Duodenal mucosa (tissue), 2 donors: ENCODE data around the gene TRIM25.

Experiments used
- H3K27ac ChIP-seq: one replicate; pipeline ENCODE4 v1.7.0; 2013; ENCODE audit warnings: low read depth, low read length
- H3K27me3 ChIP-seq, 2 donors: one replicate each; pipeline ENCODE4 v1.7.0; 2013; ENCODE audit warnings: low read length in 2 of 2, control low read depth in 1 of 2; ENCODE audit not compliant: insufficient read depth in 2 of 2, control insufficient read depth in 1 of 2
- H3K36me3 ChIP-seq, 2 donors: one replicate each; pipeline ENCODE4 v1.7.0; 2013; ENCODE audit warnings: low read length in 2 of 2, control low read depth in 1 of 2; ENCODE audit not compliant: insufficient read depth in 2 of 2, control insufficient read depth in 1 of 2
- H3K4me1 ChIP-seq, 2 donors: one replicate each; pipeline ENCODE4 v1.7.0; 2013; ENCODE audit warnings: low read length in 2 of 2, control low read depth in 1 of 2; ENCODE audit not compliant: insufficient read depth in 2 of 2, control insufficient read depth in 1 of 2
- H3K4me3 ChIP-seq, 2 donors: one replicate each; pipeline ENCODE4 v1.7.0; 2013; ENCODE audit warnings: low read length in 2 of 2, low read depth in 1 of 2
- H3K9ac ChIP-seq, 2 donors: one replicate each; pipeline ENCODE4 v1.7.0; 2013; ENCODE audit warnings: low read length in 2 of 2, low read depth in 1 of 2
- H3K9me3 ChIP-seq, 2 donors: one replicate each; pipeline ENCODE4 v1.7.0; 2013; ENCODE audit warnings: low read length in 2 of 2, control low read depth in 1 of 2; ENCODE audit not compliant: control insufficient read depth in 1 of 2

TRIM25 gene

DNA sequence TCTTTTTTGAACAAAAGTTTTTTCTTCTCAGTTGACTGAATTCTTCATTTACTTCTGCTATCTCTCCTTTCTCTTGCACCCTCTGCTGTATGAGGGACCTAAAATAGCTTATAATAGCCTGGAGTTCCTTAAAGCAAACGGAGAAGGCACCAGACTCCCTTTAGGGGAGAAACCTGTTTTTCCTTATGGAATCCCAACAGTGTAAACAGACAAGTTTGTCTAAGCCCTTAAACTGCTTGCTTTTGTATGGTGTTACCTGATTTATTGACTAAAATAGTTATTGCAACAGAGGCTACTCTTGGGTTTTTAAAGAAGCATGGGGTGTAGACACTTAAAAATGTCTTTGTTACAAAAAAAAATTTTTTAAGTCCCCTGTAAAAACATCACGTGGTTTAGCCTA, 12.9 kb upstream of the TRIM25 start:
- Histone ChIP-seq H3K4me3 (no peak overlapping the region), H3K36me3 (no peaks in the 10 kb centered on the region), H3K9me3 (peaks cover 0 to 3% of the 10 kb centered on the region in 2 donors), H3K27me3 (no peaks in the 10 kb centered on the region), H3K27ac (no peak overlapping the region), H3K9ac (no peak overlapping the region), H3K4me1 (no peaks in the 10 kb centered on the region)

- no peak overlapping the region for H3K4me3 ChIP-seq
- H3K4me1 ChIP-seq = no peaks in the 10 kb centered on the region
Measured at GRCh38 chr17:56926270-56926669, 12.4 kb upstream of the TRIM25 start.

DNA sequence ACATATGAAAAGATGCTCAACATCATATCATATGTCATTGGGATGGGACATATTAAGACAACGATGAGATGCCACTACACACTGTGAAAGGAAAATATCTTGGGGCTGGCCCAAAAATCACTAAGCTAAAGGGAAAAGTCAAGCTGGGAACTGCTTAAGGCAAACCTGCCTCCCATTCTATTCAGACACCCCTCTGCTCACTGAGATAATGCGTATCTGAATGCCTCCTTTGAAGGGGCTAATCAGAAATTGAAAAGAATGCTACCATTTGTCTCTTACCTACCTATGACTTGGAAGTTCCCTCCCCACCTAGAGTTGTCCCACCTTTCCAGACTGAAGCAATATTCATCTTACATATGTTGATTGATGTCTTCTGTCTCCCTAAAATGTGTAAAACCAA, 11.2 kb upstream of the TRIM25 start:
- Histone ChIP-seq H3K9me3 (no peaks in the 10 kb centered on the region), H3K27ac (no peak overlapping the region), H3K4me1 (no peaks in the 10 kb centered on the region), H3K36me3 (no peaks in the 10 kb centered on the region), H3K9ac (no peak overlapping the region), H3K27me3 (no peaks in the 10 kb centered on the region), H3K4me3 (no peak overlapping the region)

More at GRCh38 chr17:56926270-56926669, 12.4 kb upstream of the TRIM25 start:
- Histone ChIP-seq H3K9me3 (peaks cover 0 to 3% of the 10 kb centered on the region in 2 donors), H3K27ac (no peak overlapping the region), H3K9ac (no peak overlapping the region), H3K36me3 (no peaks in the 10 kb centered on the region), H3K27me3 (no peaks in the 10 kb centered on the region)

DNA sequence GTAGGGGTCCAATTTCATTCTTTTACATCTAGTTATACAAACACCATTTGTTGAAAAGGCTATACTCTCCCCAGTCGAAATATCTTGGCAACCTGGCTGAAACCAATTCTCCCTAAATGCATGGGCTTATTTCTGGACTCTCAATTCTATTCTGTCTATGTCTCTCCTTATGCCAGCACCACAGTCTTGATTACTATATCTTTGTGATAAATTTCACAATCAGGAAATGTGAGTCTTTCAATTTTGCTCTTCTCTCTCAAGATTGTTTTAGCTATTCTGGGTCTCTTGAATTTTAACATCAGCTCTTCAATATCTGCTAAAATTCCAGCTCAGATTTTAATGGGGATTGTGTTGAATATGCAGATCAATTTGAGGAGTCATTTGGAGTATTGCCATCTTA, 5.9 kb upstream of the TRIM25 start:
- H3K9me3 ChIP-seq = no peaks in the 10 kb centered on the region
- no peaks in the 10 kb centered on the region for H3K36me3 ChIP-seq
- no peak overlapping the region for H3K9ac ChIP-seq
- no peaks in the 10 kb centered on the region for H3K27me3 ChIP-seq
- no peak overlapping the region for H3K4me3 ChIP-seq
- H3K4me1 ChIP-seq = peaks cover 22 to 23% of the 10 kb centered on the region in 2 donors
- H3K27ac ChIP-seq = no peak overlapping the region

DNA sequence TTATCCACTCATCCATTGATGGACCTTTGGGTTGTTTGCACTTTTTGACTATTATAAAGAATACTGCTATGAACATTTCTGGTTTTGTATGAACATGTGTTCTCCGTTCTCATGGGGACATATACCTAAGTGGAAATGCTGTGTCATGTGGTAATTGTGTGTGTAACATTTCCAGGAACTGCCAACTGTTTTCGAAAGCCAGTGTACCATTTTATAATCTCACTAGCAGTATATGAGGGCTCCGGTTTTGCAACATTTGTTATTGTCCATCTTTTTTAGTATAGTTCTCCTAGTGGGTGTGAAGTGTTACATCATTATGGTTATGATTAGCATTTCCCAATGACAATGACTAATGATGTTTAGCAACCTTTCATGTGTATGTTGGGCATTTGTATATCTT, 5.1 kb upstream of the TRIM25 start:
- Histone ChIP-seq H3K36me3 (no peaks in the 10 kb centered on the region), H3K9ac (no peak overlapping the region), H3K27me3 (no peaks in the 10 kb centered on the region), H3K27ac (no peak overlapping the region), H3K4me3 (no peak overlapping the region), H3K4me1 (peaks cover 23% of the 10 kb centered on the region in 2 donors), H3K9me3 (no peaks in the 10 kb centered on the region)

GRCh38 chr17:56917559-56918296, 3.9 kb upstream of the TRIM25 start:
- Histone ChIP-seq H3K9me3 (no peaks in the 10 kb centered on the region), H3K4me1 (peaks cover 23% of the 10 kb centered on the region in 2 donors), H3K27me3 (no peaks in the 10 kb centered on the region), H3K27ac (no peak overlapping the region), H3K36me3 (no peaks in the 10 kb centered on the region), H3K9ac (no peak overlapping the region), H3K4me3 (no peak overlapping the region)

DNA sequence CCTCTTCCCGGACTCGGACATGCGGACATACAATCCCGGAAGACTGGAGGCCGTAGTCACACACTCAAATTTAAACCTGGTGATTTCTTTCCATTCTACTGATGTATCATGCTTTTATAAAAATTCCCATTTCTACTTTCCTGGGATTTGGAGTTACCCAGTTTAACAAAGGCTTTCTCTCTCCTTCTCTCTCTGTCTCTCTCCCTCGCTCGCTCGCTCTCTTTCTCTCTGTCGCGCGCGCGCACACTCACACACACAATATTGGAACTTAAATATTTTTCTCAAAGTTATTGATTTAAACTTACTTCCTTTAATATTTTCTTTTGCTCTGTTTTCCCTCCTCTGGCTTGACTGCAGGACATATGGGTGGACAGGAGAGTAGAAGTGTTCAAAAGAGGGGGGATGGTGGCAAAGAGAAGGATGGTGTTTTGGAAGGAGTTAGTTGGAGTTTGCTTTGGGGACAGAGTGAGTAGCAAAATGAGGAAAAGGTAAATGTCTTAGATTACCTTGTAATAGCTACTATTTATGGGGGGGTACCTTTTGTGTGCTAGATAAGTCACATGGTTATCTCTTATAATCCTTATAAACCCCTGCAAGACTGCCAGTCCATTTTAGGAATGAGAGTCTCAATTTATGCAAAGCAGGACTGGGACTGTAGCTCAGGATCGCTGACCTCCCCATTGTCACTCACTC, 878 bp upstream of the TRIM25 start:
- peak overlapping the region; percentile 83 for H3K27ac ChIP-seq
- peaks cover 36 to 44% of the 10 kb centered on the region in 2 donors for H3K4me1 ChIP-seq

DNA sequence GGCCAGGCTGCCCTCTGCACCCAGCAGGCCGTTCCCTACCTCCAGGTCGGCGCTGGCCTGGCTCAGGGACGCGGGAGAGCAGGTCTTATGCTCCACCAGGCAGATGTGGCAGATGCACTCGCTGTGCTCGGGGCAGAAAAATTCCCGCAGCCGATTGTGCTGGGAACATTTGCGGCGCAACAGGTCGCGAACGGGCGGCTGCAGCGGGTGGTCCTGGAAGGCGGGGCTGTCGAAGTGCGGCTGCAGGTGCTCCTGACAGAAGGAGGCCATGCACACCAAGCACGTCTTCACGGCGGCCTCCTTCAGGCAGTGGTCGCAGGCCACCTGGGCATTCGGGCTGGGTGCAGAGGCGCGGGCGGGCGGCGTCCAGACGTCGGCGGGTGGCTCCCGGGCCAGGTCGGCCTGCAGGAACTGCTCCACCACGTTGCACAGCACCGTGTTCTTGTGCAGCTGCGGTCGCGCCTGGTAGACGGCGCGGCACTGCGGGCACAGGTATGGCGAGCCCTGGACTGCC, 439 bp downstream of the TRIM25 start:
- no peaks in the 10 kb centered on the region for H3K27me3 ChIP-seq
- H3K9me3 ChIP-seq = no peaks in the 10 kb centered on the region
- H3K36me3 ChIP-seq = peaks cover 0 to 11% of the 10 kb centered on the region in 2 donors
- peak overlapping the region; percentile 90 for H3K27ac ChIP-seq
- peak overlapping the region; percentile 96 to 97 for H3K9ac ChIP-seq
- peaks cover 38 to 48% of the 10 kb centered on the region in 2 donors for H3K4me1 ChIP-seq
- peak overlapping the region; percentile 93 to 98 for H3K4me3 ChIP-seq

More for the DNA sequence above, 878 bp upstream of the TRIM25 start:
- H3K36me3 ChIP-seq = peaks cover 0 to 6% of the 10 kb centered on the region in 2 donors
- H3K27me3 ChIP-seq = no peaks in the 10 kb centered on the region
- no peaks in the 10 kb centered on the region for H3K9me3 ChIP-seq
- peak overlapping the region; percentile 93 to 98 for H3K4me3 ChIP-seq
- peak overlapping the region; percentile 91 to 96 for H3K9ac ChIP-seq

DNA sequence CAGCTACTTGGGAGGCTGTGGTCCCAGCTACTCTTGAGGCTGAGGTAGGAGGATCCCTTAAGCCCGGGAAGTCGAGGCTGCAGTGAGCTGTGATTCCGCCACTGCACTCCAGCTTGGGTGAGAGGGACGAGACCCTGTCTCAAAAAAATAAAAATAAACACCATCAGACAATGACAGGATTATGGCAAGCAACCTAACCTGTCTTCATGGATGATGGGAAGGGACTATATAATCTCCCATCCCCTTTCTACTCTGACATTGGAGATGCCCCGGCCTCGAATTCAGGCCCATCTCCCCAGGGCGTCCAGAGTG, 893 bp downstream of the TRIM25 start:
- H3K4me1 ChIP-seq = peaks cover 41 to 51% of the 10 kb centered on the region in 2 donors
- peak overlapping the region; percentile 96 to 97 for H3K9ac ChIP-seq
- H3K4me3 ChIP-seq = peak overlapping the region; percentile 93 to 98
- peak overlapping the region; percentile 90 for H3K27ac ChIP-seq
- no peaks in the 10 kb centered on the region for H3K9me3 ChIP-seq
- no peaks in the 10 kb centered on the region for H3K27me3 ChIP-seq
- H3K36me3 ChIP-seq = peaks cover 0 to 16% of the 10 kb centered on the region in 2 donors
